ENCODE results near the gene EID2B. TPM values are rescaled to one million over a fixed set of nuclear protein-coding genes. Genes with fewer than 3 reads are reported as not detected.

Gene EID2B
- polyA plus RNA-seq, 1 of the 3 experiments (the other 2 are of a cell fraction): 6.5 TPM

- POLR2A ChIA-PET: no interaction called here
- H3F3A ChIP-seq (replicated peaks; ENCODE audit: insufficient read depth): no peaks in the 10 kb centered on the region
- no peaks in the 10 kb centered on the region for H4K20me1 ChIP-seq (ENCODE audit: insufficient read depth)
- no peak for TF ChIP-seq USF2 (IDR thresholded peaks at IDR 0.05; ENCODE audit: borderline replicate concordance, low read depth, low read length)
- no peak for TF ChIP-seq USF1 (IDR thresholded peaks at IDR 0.05; ENCODE audit: borderline replicate concordance, low read depth)
- TF ChIP-seq EP300 (IDR thresholded peaks at IDR 0.05; ENCODE audit: borderline replicate concordance in 1 of 2, low read depth in 1 of 2, low read length in 1 of 2): no peak
- no peak for TF ChIP-seq REST (IDR thresholded peaks at IDR 0.05; ENCODE audit: low read depth, low read length)
- TF ChIP-seq FOXM1 (IDR thresholded peaks at IDR 0.05; ENCODE audit: low read depth): no peak
- TF ChIP-seq IRF3 (IDR thresholded peaks at IDR 0.05; ENCODE audit: low read depth, low read length): no peak
- TF ChIP-seq MEF2A (IDR thresholded peaks at IDR 0.05; ENCODE audit: borderline replicate concordance, low read depth): no peak
- no peak for TF ChIP-seq TAF1 (IDR thresholded peaks at IDR 0.05; ENCODE audit: borderline replicate concordance, low read depth, low read length)
- no peak for TF ChIP-seq MAX (IDR thresholded peaks at IDR 0.05; ENCODE audit: low read depth)
- no peak for TF ChIP-seq TCF12 (IDR thresholded peaks at IDR 0.05)
- no peak for TF ChIP-seq NRF1 (IDR thresholded peaks at IDR 0.05; ENCODE audit: low read depth, low read length)
- TF ChIP-seq GABPA (IDR thresholded peaks at IDR 0.05; ENCODE audit: low read depth): no peak
- TF ChIP-seq YY1 (IDR thresholded peaks at IDR 0.05; ENCODE audit: low read depth): no peak
- no peak for TF ChIP-seq ZBTB33 (IDR thresholded peaks at IDR 0.05; ENCODE audit: borderline replicate concordance, low read depth)
- no peak for TF ChIP-seq CTCF (IDR thresholded peaks at IDR 0.05)
- TF ChIP-seq MXI1 (IDR thresholded peaks at IDR 0.05; ENCODE audit: low read depth, low read length): no peak
- TF ChIP-seq RCOR1 (IDR thresholded peaks at IDR 0.05; ENCODE audit: low read length): no peak
- DNase-seq: no peak
- WGBS (ENCODE audit: low lambda C conversion rate): 50% methylated on average over 5 of the region's 5 CpGs
- no peaks in the 10 kb centered on the region for H3K9me2 ChIP-seq
- no peak overlapping the region for H3K9ac ChIP-seq
- no peak overlapping the region for H3K27ac ChIP-seq (ENCODE audit: low read depth in 2 of 2, low read length in 1 of 2)
- no peaks in the 10 kb centered on the region; the same call in 1 of the 2 replicates for H3K27me3 ChIP-seq (ENCODE audit: insufficient read depth)
- no peaks in the 10 kb centered on the region for H3K9me3 ChIP-seq
- H3K79me2 ChIP-seq (ENCODE audit: insufficient read depth): no peaks in the 10 kb centered on the region
- no peaks in the 10 kb centered on the region for H3K36me3 ChIP-seq (replicated peaks in 1 of 2; ENCODE audit: control insufficient read depth in 1 of 2, insufficient read depth in 2 of 2, low read length in 1 of 2)
- no peak overlapping the region for H3K4me2 ChIP-seq
- CTCF ChIA-PET: interaction anchor here (0.8 to 2.6 kb wide), 5 partner anchors 22 to 176 kb away, joined by 4 to 44 read pairs (median 4); partner anchors contain the start of gene EID2B
- no peak overlapping the region for H3K4me3 ChIP-seq (ENCODE audit: low read depth in 2 of 2, low read length in 1 of 2)
- peaks cover 0 to 9% of the 10 kb centered on the region in 2 experiments; a peak in 1 of 4 replicates for H3K4me1 ChIP-seq (ENCODE audit: control insufficient read depth in 1 of 2, insufficient read depth in 2 of 2, low read depth in 1 of 2, low read length in 1 of 2)
- no peak overlapping the region for H2AFZ ChIP-seq (ENCODE audit: low read depth)
Measured at GRCh38 chr19:39496063-39496462, 36.6 kb downstream of the EID2B start.
